Suprapubic skin (tissue), 4 donors: ENCODE data around the gene DIS3L. TPM values are rescaled to one million over a fixed set of nuclear protein-coding genes. Genes with fewer than 3 reads are reported as not detected.

Experiments
- DNase-seq, 2 donors: peaks; one replicate each; pipeline ENCODE4 v3.0.0-alpha.2; 2019; ENCODE audit warnings: low spot score in 2 of 2
- H3K27ac ChIP-seq: fragments of 200-600 bp; sonication (generic); one replicate; pipeline ENCODE4 v1.5.1; 2019
- H3K27me3 ChIP-seq: fragments of 200-600 bp; sonication (generic); one replicate; pipeline ENCODE4 v1.5.1; 2019
- H3K36me3 ChIP-seq: fragments of 200-600 bp; sonication (generic); one replicate; pipeline ENCODE4 v1.5.1; 2019
- H3K4me1 ChIP-seq: fragments of 200-600 bp; sonication (generic); one replicate; pipeline ENCODE4 v1.5.1; 2019
- H3K4me3 ChIP-seq: fragments of 200-600 bp; sonication (generic); one replicate; pipeline ENCODE4 v1.5.1; 2019; ENCODE audit warnings: mild to moderate bottlenecking
- H3K9me3 ChIP-seq: fragments of 200-600 bp; sonication (generic); one replicate; pipeline ENCODE4 v1.5.1; 2019
- EP300 ChIP-seq: sonication (generic); formaldehyde crosslinking; IDR thresholded peaks from one replicate; pipeline ENCODE4 v1.6.1; 2017; ENCODE audit warnings: antibody characterized with exemption
- POLR2A ChIP-seq, 2 donors: fragments of 450-650 bp; IDR thresholded peaks; one replicate each; pipeline ENCODE4 v1.6.1; 2017; ENCODE audit warnings: antibody characterized with exemption in 2 of 2, mild to moderate bottlenecking in 2 of 2, moderate library complexity in 2 of 2
- POLR2AphosphoS5 ChIP-seq, 3 donors: sonication (generic); formaldehyde crosslinking; IDR thresholded peaks; one replicate each; pipeline ENCODE4 v1.6.1; 2017; ENCODE audit warnings: antibody characterized with exemption in 3 of 3
- WGBS: methylation state at CpG from one replicate; pipeline ENCODE4 v1.1.5; 2018; 5-methylcytosine and 5-hydroxymethylcytosine counted together
- total RNA-seq, 4 donors: library from RNA; depleted of rRNA; stranded (reverse); fragments of >200 nt; gene quantifications; one replicate each; pipeline ENCODE4 v1.1.0, GENCODE V29; 2016
- TF ChIP-seq, protein P1 (sequence below), 2 donors: fragments of 200-600 bp in 1 of 2; fragments of 450-650 bp in 1 of 2; sonication (generic) in 1 of 2; IDR thresholded peaks; one replicate each; pipeline ENCODE4 v1.5.1; 2016 to 2019; ENCODE audit warnings: antibody characterized with exemption in 2 of 2, mild to moderate bottlenecking in 1 of 2, moderate library complexity in 1 of 2

The DIS3L gene
- total RNA-seq, 4 donors from 2014 or later, result 15.8 to 26.1 (median 21.2) TPM

DNA sequence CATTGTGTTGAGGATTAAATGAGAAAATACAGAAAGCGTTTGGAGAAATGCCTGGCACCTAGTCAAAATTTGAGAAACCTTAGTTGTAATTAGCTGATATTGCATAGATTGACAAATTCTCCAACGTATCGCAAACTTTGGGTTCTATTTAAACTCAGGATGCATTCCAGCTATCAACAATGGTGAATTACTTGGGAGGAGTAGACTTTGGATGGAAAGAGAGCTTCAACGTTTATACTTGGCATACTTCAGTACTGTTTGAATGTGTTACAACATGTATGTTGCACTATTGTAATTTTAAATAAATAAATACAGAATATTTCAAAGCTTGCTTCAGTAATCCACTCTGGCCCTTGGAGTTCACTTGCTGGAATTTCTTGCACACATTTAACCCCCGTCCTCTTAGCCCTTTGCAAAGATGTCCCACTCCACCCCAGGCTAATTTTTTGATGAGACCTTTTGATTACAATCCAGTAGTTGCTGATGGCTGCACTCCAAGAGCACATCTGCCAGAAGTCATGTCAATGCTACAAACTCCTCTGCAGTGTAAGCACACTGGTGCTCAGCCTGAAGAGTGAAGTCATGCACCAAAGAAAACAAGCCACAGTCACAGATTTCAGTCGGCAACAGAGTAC, 4.7 kb upstream of the DIS3L start:
- no peak overlapping the region for H3K4me3 ChIP-seq
- peaks cover 46% of the 10 kb centered on the region for H3K4me1 ChIP-seq
- no peak for TF ChIP-seq POLR2A (IDR thresholded peaks at IDR 0.05)
- no peak for TF ChIP-seq POLR2AphosphoS5 (IDR thresholded peaks at IDR 0.05)
- TF ChIP-seq, protein P1, sequence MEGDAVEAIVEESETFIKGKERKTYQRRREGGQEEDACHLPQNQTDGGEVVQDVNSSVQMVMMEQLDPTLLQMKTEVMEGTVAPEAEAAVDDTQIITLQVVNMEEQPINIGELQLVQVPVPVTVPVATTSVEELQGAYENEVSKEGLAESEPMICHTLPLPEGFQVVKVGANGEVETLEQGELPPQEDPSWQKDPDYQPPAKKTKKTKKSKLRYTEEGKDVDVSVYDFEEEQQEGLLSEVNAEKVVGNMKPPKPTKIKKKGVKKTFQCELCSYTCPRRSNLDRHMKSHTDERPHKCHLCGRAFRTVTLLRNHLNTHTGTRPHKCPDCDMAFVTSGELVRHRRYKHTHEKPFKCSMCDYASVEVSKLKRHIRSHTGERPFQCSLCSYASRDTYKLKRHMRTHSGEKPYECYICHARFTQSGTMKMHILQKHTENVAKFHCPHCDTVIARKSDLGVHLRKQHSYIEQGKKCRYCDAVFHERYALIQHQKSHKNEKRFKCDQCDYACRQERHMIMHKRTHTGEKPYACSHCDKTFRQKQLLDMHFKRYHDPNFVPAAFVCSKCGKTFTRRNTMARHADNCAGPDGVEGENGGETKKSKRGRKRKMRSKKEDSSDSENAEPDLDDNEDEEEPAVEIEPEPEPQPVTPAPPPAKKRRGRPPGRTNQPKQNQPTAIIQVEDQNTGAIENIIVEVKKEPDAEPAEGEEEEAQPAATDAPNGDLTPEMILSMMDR (IDR thresholded peaks at IDR 0.05), result no peak
- TF ChIP-seq EP300, result no peak
- WGBS, result 41% methylated on average over 6 of the region's 6 CpGs
- no peaks in the 10 kb centered on the region for H3K36me3 ChIP-seq
- no peaks in the 10 kb centered on the region for H3K27me3 ChIP-seq
- DNase-seq, result no peak
- no peak overlapping the region for H3K27ac ChIP-seq
- H3K9me3 ChIP-seq, result no peaks in the 10 kb centered on the region

DNA sequence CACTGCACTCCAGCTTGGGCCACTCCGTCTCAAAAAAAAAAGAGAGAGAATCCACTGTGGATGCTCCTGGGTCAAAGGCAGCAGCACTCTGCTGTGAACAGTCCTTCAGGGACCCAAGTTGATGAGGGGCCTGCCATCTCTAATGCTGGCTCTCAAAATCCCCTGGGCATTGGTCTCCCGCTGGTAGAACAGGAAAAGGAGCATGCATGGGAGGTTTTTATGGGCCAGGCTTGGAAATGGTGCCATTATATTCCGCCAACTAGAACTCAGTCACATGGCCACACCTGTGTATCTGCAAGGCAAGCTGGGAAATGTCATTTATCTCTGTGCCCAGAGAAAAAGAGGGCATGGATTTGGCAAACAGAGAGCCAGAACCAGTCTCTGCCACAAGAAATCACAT, 3.4 kb upstream of the DIS3L start:
- H3K27me3 ChIP-seq, result no peaks in the 10 kb centered on the region
- WGBS, result 71% methylated on average over 3 of the region's 3 CpGs
- TF ChIP-seq POLR2A (IDR thresholded peaks at IDR 0.05) (no peak), POLR2AphosphoS5 (IDR thresholded peaks at IDR 0.05) (no peak), EP300 (no peak)
- TF ChIP-seq, protein P1 (IDR thresholded peaks at IDR 0.05), result no peak
- no peak overlapping the region for H3K27ac ChIP-seq
- no peaks in the 10 kb centered on the region for H3K9me3 ChIP-seq
- no peak overlapping the region for H3K4me3 ChIP-seq
- H3K36me3 ChIP-seq, result no peaks in the 10 kb centered on the region
- DNase-seq, result no peak
- H3K4me1 ChIP-seq, result peaks cover 59% of the 10 kb centered on the region

DNA sequence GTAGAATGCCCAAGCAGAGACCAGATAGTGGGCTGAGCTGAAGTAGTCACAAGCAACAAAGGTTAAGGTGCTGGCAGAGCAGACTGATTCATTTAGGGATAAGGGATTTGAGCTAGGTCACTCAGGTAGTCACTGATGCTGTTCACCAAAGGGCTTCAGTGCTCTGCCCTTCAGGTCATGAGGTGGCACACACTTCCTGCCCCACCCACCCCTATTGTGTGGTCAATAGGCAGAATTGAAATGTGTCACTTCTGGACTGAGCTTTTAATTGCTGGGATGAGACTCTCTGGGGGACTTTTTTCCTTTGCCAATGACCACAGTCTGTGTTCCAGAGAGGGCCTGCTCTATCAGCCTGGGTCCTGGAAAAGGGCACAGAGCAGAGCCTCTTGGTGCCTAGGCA, 2.9 kb upstream of the DIS3L start:
- Histone ChIP-seq H3K4me1 (peaks cover 64% of the 10 kb centered on the region), H3K27me3 (no peaks in the 10 kb centered on the region), H3K27ac (no peak overlapping the region), H3K36me3 (no peaks in the 10 kb centered on the region), H3K4me3 (no peak overlapping the region), H3K9me3 (no peaks in the 10 kb centered on the region)
- TF ChIP-seq POLR2A (IDR thresholded peaks at IDR 0.05) (no peak), EP300 (no peak), POLR2AphosphoS5 (IDR thresholded peaks at IDR 0.05) (no peak)
- TF ChIP-seq, protein P1 (IDR thresholded peaks at IDR 0.05), result no peak
- DNase-seq, result no peak

DNA sequence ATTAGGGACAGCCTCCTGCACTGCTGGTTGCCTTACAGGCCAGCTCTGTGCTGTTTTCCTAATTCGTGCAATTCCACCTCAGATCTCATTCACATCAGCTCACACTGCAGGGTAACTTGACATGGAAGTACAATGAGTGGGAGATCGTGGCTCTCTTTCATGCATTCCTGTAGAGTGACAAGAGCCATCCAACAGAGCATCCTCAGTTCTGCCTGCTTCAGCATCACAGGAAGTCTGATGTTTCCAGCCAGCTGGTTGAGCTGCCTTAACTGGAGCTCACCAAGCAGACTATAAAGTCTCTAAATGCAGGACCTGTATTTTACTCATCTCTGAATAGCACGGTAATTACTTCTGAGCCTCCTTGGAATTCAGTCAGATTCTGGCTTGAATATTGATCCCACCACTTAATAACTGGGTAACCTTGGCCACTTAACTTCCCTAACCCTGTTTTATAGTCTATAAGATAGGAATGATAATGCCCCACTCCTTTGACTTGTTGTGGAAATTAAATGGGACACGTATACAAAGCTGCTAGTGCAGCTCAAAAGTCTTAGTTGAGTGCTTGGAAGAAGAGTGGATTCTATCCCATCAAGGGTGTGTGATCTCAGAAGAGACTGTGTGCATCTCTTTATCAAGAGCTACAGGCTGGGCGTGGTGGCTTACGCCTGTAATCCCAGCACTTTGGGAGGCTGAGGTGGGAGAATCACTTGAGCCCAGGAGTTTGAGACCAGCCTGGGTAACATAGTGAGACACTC, 1.4 kb upstream of the DIS3L start:
- WGBS, result 72% methylated on average over 6 of the region's 6 CpGs

More for the DNA sequence above, 1.4 kb upstream of the DIS3L start:
- DNase-seq, result no peak
- H3K4me3 ChIP-seq, result no peak overlapping the region
- H3K9me3 ChIP-seq, result no peaks in the 10 kb centered on the region
- no peaks in the 10 kb centered on the region for H3K36me3 ChIP-seq
- H3K27me3 ChIP-seq, result no peaks in the 10 kb centered on the region
- peaks cover 68% of the 10 kb centered on the region for H3K4me1 ChIP-seq
- TF ChIP-seq POLR2A (IDR thresholded peaks at IDR 0.05) (no peak), POLR2AphosphoS5 (IDR thresholded peaks at IDR 0.05) (no peak), EP300 (no peak)
- TF ChIP-seq, protein P1 (IDR thresholded peaks at IDR 0.05), result no peak
- no peak overlapping the region for H3K27ac ChIP-seq
